Activated CD8-positive, alpha-beta memory T cell treated with anti-CD3 and anti-CD28 coated beads for 1 hour (primary cell): Measurements from ENCODE around the gene LHFPL2.
"Not testable (repeated sequence)": the region's sequence is repeated elsewhere in the genome, so short reads cannot be mapped to it uniquely, and the experiment has no call there.

Source experiments
- DNase-seq, 2 donors: peaks; one replicate each; pipeline ENCODE4 v3.0.0-alpha.2; 2020; ENCODE audit warnings: low read depth in 1 of 2; ENCODE audit errors: extremely low read depth in 1 of 2

LHFPL2 gene

GRCh38 chr5:78648359-78649210, at the start of gene LHFPL2:
LHFPL2 (minus strand) TSS chr5:78648772; CDS start chr5:78510213, 138,559 bp downstream.
- no peak for DNase-seq

- DNase-seq = no peak
Observed at GRCh38 chr5:78696637-78697036, 48.1 kb upstream of the LHFPL2 start.

GRCh38 chr5:78696052-78696451, 47.5 kb upstream of the LHFPL2 start:
- DNase-seq = not testable (repeated sequence)

GRCh38 chr5:78693339-78693738, 44.8 kb upstream of the LHFPL2 start:
- no peak for DNase-seq

GRCh38 chr5:78691084-78691960, 42.8 kb upstream of the LHFPL2 start:
- DNase-seq = no peak

- DNase-seq = no peak
Observed at GRCh38 chr5:78690253-78690972, 41.8 kb upstream of the LHFPL2 start.

- DNase-seq = no peak
Observed at GRCh38 chr5:78689540-78690252, 41.1 kb upstream of the LHFPL2 start.

GRCh38 chr5:78687514-78687913, 38.9 kb upstream of the LHFPL2 start:
- not testable (repeated sequence) for DNase-seq

- DNase-seq = not testable (repeated sequence)
Observed at GRCh38 chr5:78683905-78684304, 35.3 kb upstream of the LHFPL2 start.

- DNase-seq = no peak
Observed at GRCh38 chr5:78679905-78680304, 31.3 kb upstream of the LHFPL2 start.

GRCh38 chr5:78677777-78678668, 29.5 kb upstream of the LHFPL2 start:
- DNase-seq = no peak

GRCh38 chr5:78675956-78676730, 27.6 kb upstream of the LHFPL2 start:
- no peak for DNase-seq

GRCh38 chr5:78673827-78674226, 25.3 kb upstream of the LHFPL2 start:
- not testable (repeated sequence) for DNase-seq

GRCh38 chr5:78672154-78672553, 23.6 kb upstream of the LHFPL2 start:
- no peak for DNase-seq

GRCh38 chr5:78671609-78672008, 23.0 kb upstream of the LHFPL2 start:
- no peak for DNase-seq

- DNase-seq = no peak
Observed at GRCh38 chr5:78670701-78671269, 22.2 kb upstream of the LHFPL2 start.

- no peak for DNase-seq
Observed at GRCh38 chr5:78669331-78669730, 20.8 kb upstream of the LHFPL2 start.

- no peak for DNase-seq
Observed at GRCh38 chr5:78667461-78668103, 19.0 kb upstream of the LHFPL2 start.
